ENCODE measurements around the gene NCAN. TPM values are rescaled to one million over a fixed set of nuclear protein-coding genes. Genes with fewer than 3 reads are reported as not detected.

The NCAN gene
- total and polyA plus RNA-seq, 2 of the 8 experiments (the other 6 are each of a cell fraction or from before 2014, with no cell fraction given), result 2.7 TPM

- TF ChIP-seq CTCF (IDR thresholded peaks at IDR 0.05; ENCODE audit: control extremely low read depth in 1 of 3, insufficient read depth in 1 of 3, low read depth in 1 of 3, low read length in 3 of 3) (no peak), SIX5 (IDR thresholded peaks at IDR 0.05; ENCODE audit: low read depth, low read length) (no peak), BCL11A (IDR thresholded peaks at IDR 0.05; ENCODE audit: low read depth in 2 of 2, low read length in 2 of 2) (no peak)
Measured at GRCh38 chr19:19207637-19208572, 3.9 kb upstream of the NCAN start (continued).
